NT2/D1 (cell line): ENCODE measurements around the gene SH3PXD2A.

Experiments
- DNase-seq: peaks from one replicate; pipeline ENCODE4 v3.0.0-alpha.2; 2011; ENCODE audit warnings: low read depth, low spot score
- H3K27me3 ChIP-seq: 2 replicates; pipeline ENCODE4 v1.6.0; 2011; ENCODE audit warnings: mild to moderate bottlenecking; ENCODE audit not compliant: insufficient read length, insufficient read depth
- H3K36me3 ChIP-seq: 2 replicates; pipeline ENCODE4 v1.6.1; 2011; ENCODE audit warnings: mild to moderate bottlenecking, low read length, mixed read lengths; ENCODE audit not compliant: insufficient read depth, insufficient read length
- H3K4me1 ChIP-seq: 2 replicates; pipeline ENCODE4 v1.5.1; 2011; ENCODE audit not compliant: insufficient read depth, insufficient read length
- H3K4me3 ChIP-seq: 2 replicates; pipeline ENCODE4 v1.5.1; 2011; ENCODE audit warnings: low read depth; ENCODE audit not compliant: insufficient read length
- H3K9ac ChIP-seq: 2 replicates; pipeline ENCODE4 v1.6.0; 2011; ENCODE audit warnings: low read depth; ENCODE audit not compliant: insufficient read length
- H3K9me3 ChIP-seq: 2 replicates; pipeline ENCODE4 v1.5.1; 2011; ENCODE audit warnings: mild to moderate bottlenecking, low read length; ENCODE audit not compliant: insufficient read depth
- SUZ12 ChIP-seq: IDR thresholded peaks from 2 replicates; pipeline ENCODE4 v1.6.1; 2011; ENCODE audit not compliant: insufficient read length, insufficient read depth; ENCODE audit errors: extremely low read depth
- YY1 ChIP-seq: IDR thresholded peaks from 2 replicates; pipeline ENCODE4 v1.6.1; 2011; ENCODE audit not compliant: insufficient read length, insufficient read depth
- ZNF274 ChIP-seq: IDR thresholded peaks from 2 replicates; pipeline ENCODE4 v1.6.1; 2011; ENCODE audit warnings: mild to moderate bottlenecking, low read depth, low read length

Gene SH3PXD2A

DNA sequence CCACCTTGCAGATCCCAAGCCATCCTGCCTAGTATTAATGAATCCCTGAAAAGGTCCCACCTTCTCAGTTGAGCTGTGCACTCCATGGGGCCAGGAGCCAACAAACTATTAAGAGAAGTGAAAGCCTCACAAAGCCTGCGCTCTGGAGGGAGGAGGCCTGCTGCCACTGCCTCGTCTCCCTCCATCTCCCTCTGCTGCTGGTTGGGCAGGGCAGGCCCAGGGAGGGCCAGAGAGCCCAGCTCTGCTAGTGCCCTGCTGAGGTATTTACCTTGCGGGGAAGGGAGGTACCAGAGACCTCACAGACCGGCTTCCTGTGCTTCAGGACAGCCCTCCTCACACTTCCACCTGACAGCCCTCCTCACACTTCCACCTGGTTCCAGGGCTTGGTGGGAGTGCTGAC, 171.5 kb downstream of the SH3PXD2A start:
- Histone ChIP-seq H3K9me3 (no peaks in the 10 kb centered on the region), H3K4me3 (no peak overlapping the region), H3K4me1 (peaks cover 15% of the 10 kb centered on the region), H3K36me3 (no peaks in the 10 kb centered on the region), H3K27me3 (peaks cover 2% of the 10 kb centered on the region), H3K9ac (no peak overlapping the region)
- TF ChIP-seq SUZ12 (no peak), YY1 (no peak), ZNF274 (no peak)
- DNase-seq, result no peak

DNA sequence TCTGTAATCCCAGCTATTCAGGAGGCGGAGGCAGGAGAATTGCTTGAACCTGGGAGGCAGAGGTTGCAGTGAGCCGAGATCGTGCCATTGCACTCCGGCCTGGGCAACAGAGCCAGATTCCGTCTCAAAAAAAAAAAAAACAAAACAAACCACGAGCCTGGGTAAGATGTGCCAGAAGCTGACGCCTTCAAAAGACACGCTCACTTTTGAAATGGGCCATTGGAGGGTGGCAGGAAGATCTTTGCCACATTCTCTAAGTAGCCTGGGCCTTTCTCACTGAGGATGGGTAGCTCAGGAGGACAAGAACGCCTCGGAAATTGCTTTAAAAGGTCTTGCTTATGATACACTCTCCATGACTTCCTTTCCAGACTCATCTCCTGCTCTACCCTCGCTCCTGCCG, 172.7 kb downstream of the SH3PXD2A start:
- DNase-seq, result no peak
- Histone ChIP-seq H3K9ac (no peak overlapping the region), H3K4me3 (no peak overlapping the region), H3K9me3 (no peaks in the 10 kb centered on the region), H3K36me3 (no peaks in the 10 kb centered on the region), H3K4me1 (peaks cover 12% of the 10 kb centered on the region), H3K27me3 (peaks cover under 1% of the 10 kb centered on the region)
- TF ChIP-seq YY1 (no peak), ZNF274 (no peak), SUZ12 (no peak)

DNA sequence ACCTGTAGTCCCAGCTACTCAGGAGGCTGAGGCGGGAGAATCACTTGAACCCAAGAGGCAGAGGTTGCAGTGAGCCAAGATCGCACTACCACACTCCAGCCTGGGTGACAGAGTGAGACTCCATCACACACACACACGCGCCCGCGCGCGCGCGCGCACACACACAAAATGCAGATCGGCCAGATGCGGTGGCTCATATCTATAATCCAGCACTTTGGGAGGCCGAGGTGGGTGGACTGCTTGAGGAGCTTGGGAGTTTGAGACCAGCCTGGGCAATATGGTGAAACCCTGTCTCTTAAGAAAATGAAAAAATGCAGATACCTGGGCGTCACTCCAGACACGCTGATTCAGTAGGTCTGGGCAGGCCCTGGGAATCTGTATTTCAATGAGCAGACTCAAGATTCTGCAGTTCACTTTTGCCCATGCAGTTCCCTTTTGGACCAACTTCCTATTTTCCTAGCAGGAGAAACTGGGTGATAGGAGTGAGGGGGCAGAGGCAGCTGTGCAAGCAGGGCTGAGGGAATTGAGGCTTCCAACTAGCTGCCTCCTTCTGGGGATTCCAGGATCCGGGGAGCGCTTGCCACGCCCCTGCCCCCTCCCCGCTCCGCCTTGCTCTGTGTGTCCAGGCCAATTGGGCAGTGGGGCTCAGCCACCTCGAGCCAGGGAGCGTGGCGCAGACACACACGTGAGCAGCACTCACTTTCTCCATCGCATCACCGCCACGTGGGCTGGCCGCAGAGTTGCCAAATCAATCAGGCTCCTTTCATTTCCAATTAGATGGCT, 173.6 kb downstream of the SH3PXD2A start:
- no peak for DNase-seq
- no peak overlapping the region for H3K9ac ChIP-seq
- H3K36me3 ChIP-seq, result no peaks in the 10 kb centered on the region
- H3K4me1 ChIP-seq, result peaks cover 14% of the 10 kb centered on the region
- no peak overlapping the region for H3K4me3 ChIP-seq
- no peaks in the 10 kb centered on the region for H3K27me3 ChIP-seq
- TF ChIP-seq SUZ12 (no peak), YY1 (no peak), ZNF274 (no peak)
- no peaks in the 10 kb centered on the region for H3K9me3 ChIP-seq

DNA sequence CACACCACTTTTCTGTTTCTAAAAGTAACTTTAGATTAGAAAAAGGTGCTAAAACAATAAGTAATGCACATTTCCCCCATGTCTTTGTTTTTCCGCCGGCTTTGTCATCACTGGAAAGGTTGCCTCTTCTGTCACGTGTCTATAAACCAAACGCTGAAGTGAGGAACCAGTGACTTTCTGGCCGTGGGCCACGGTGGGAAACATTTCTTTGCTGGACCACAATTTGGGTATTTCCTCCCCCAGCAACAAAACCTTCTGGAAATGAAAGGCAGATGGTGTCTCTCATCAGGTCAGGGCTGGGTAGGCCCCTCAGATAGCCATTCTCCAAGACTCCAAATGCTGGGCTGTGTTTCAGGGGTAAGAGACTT, 174.5 kb downstream of the SH3PXD2A start:
- Histone ChIP-seq H3K36me3 (no peaks in the 10 kb centered on the region), H3K9ac (no peak overlapping the region), H3K27me3 (no peaks in the 10 kb centered on the region), H3K4me3 (no peak overlapping the region), H3K4me1 (peaks cover 14% of the 10 kb centered on the region), H3K9me3 (no peaks in the 10 kb centered on the region)
- no peak for DNase-seq
- TF ChIP-seq YY1 (no peak), SUZ12 (no peak), ZNF274 (no peak)

DNA sequence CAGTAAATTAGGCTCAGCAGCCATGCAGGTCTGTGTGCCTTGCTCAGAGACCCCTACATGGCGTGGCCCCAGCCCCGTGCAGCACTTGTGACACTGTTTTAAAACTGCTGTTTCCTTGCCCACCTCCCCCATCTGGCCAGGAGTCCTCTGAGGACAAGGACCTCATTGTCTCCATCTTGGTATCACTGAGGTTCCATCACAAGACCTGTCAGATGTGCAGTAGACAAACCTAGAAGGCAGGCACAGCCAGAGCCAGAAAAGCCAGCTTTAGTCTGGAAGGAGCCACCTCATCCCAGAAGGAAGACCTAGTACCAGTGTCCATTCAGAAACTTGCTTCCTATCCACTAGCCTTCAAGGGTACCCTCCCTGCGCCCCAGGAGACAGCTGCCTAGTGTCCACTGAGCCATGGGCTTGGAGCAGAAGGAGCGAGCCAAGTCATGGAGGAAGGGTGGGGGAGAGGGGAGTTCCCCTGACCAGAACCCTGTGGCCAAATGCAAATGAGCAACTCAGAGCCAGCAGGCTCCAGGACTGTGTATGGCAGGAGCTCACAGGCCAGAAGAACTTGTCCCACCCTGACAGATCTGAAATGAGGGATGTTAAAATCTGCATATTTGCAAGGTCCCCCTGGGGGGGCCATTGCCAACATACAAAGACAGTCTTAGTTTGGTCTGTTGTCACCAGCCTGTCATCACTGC, 176.1 kb downstream of the SH3PXD2A start:
- no peak for TF ChIP-seq SUZ12
- no peak for TF ChIP-seq YY1
- TF ChIP-seq ZNF274, result no peak
- Histone ChIP-seq H3K4me3 (no peak overlapping the region), H3K9ac (no peak overlapping the region), H3K9me3 (no peaks in the 10 kb centered on the region), H3K4me1 (peaks cover 10% of the 10 kb centered on the region), H3K27me3 (no peaks in the 10 kb centered on the region), H3K36me3 (no peaks in the 10 kb centered on the region)
- DNase-seq, result no peak

DNA sequence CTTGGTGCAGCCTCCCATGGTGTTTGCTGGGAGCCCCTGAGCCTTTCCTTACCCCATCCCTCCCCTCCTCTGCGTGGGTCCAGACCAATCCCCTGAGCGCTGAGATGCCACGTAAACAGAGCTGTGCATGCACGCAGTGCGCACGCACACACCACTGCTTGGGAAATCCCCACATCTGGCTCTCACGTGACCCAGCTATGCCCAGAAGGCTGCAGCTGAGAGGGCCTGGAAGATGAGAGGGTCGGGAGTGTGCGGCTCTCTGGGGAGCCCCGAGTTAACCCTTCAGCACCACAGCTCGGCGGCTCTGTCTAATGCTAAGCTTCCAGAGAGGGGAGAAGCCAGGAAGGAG, 177.2 kb downstream of the SH3PXD2A start:
- H3K9ac ChIP-seq, result no peak overlapping the region
- H3K27me3 ChIP-seq, result no peaks in the 10 kb centered on the region
- H3K4me1 ChIP-seq, result peaks cover 8% of the 10 kb centered on the region
- H3K9me3 ChIP-seq, result no peaks in the 10 kb centered on the region
- no peaks in the 10 kb centered on the region for H3K36me3 ChIP-seq
- no peak overlapping the region for H3K4me3 ChIP-seq
- TF ChIP-seq SUZ12 (no peak), ZNF274 (no peak), YY1 (no peak)
- DNase-seq, result no peak

DNA sequence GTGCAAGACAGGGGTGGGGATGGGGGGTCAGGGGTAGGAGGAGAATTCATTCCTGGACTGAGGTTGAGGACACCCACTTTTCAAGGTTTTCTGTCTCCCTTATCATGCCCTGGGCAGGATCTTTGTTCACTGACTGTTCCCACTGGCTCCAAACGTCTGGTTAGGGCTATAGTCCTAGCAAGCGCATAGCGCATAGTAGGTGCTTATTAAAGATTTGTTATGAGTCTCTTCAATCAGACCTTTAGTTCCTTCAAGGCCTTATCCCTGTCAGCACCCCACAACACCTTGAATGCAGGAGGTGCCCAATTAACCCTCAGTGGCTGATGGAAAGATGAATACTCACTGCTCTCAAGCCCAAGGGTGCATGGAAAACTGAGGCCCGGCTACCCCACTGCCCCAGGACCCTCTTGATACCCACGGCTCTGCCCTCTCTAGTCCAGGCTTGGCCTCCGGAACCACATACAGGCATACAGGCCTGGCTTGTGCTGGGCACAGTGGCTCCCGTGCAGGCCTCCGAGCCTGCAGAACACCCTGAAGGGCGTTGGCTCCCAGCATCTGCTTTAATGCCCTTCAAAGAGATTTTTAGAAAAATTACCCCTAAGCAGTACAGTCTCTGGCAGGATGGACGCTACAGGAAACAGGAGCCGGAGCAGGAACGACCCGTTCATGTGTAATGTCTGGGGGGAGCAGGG, 177.7 kb downstream of the SH3PXD2A start:
- no peaks in the 10 kb centered on the region for H3K36me3 ChIP-seq
- H3K9me3 ChIP-seq, result no peaks in the 10 kb centered on the region
- H3K27me3 ChIP-seq, result no peaks in the 10 kb centered on the region
- no peak for TF ChIP-seq YY1
- no peak for TF ChIP-seq SUZ12
- TF ChIP-seq ZNF274, result no peak
- no peak overlapping the region for H3K4me3 ChIP-seq
- H3K4me1 ChIP-seq, result peaks cover 8% of the 10 kb centered on the region
- no peak for DNase-seq
- H3K9ac ChIP-seq, result no peak overlapping the region
